Kidney (tissue), 14 donors: Measurements from ENCODE around the gene OR51B6. TPM values are rescaled to one million over a fixed set of nuclear protein-coding genes. Genes with fewer than 3 reads are reported as not detected.

Source experiments
- DNase-seq, 5 donors: peaks; one replicate each; pipeline ENCODE4 v3.0.0-alpha.2; 2013 to 2020
- FAIRE-seq: peaks from 2 replicates; lab custom pipeline; 2012; peaks lifted over from hg19 to GRCh38; lab: Jason Lieb, UNC
- H3K27ac ChIP-seq, 2 donors: one replicate each; pipeline ENCODE4 v1.7.0; 2013; ENCODE audit warnings: low read depth in 2 of 2, low read length in 2 of 2, inconsistent platforms in 1 of 2
- H3K27me3 ChIP-seq: one replicate; pipeline ENCODE4 v1.7.1; 2013; ENCODE audit warnings: low read length, inconsistent platforms; ENCODE audit not compliant: control insufficient read depth, insufficient read depth
- H3K36me3 ChIP-seq, 3 donors: one replicate each; pipeline versions ENCODE4 v1.7.0 to v1.7.1; 2013; ENCODE audit warnings: low read length in 3 of 3, control low read depth in 1 of 3, inconsistent platforms in 1 of 3; ENCODE audit not compliant: insufficient read depth in 3 of 3, control insufficient read depth in 2 of 3
- H3K4me1 ChIP-seq, 3 donors: one replicate each; pipeline versions ENCODE4 v1.7.0 to v1.7.1; 2013; ENCODE audit warnings: low read length in 3 of 3, inconsistent platforms in 1 of 3, low read depth in 1 of 3; ENCODE audit not compliant: control insufficient read depth in 2 of 3, insufficient read depth in 2 of 3
- H3K4me3 ChIP-seq, 3 donors: one replicate each; pipeline versions ENCODE4 v1.7.0 to v1.8.1; 2013; ENCODE audit warnings: low read length in 3 of 3, control low read depth in 1 of 3, inconsistent platforms in 1 of 3
- H3K9ac ChIP-seq, 3 donors: one replicate each; pipeline versions ENCODE4 v1.7.0 to v1.7.1; 2013; ENCODE audit warnings: low read length in 3 of 3, control low read depth in 1 of 3, inconsistent platforms in 1 of 3
- H3K9me3 ChIP-seq, 3 donors: one replicate each; pipeline versions ENCODE4 v1.7.0 to v1.7.1; 2013; ENCODE audit warnings: low read length in 3 of 3, control low read depth in 1 of 3, inconsistent platforms in 1 of 3; ENCODE audit not compliant: control insufficient read depth in 2 of 3, insufficient read depth in 1 of 3
- CTCF ChIP-seq: IDR thresholded peaks from 3 replicates; pipeline ENCODE4 v1.5.1; 2012; ENCODE audit warnings: mild to moderate bottlenecking, moderate library complexity, borderline replicate concordance; ENCODE audit not compliant: insufficient read depth; ENCODE audit errors: extremely low read depth
- intact Hi-C: fragments of 100-400 bp; cut with DNase I; formaldehyde crosslinking; loops from one replicate; pipeline ENCODE4 v1.11.1; 2022
- polyA plus RNA-seq: library from polyadenylated mRNA; stranded (reverse); fragments of 350-450 nt; fragmentation: Illumina TruSeq; extraction: RNeasy Lipid Tissue Mini Kit (QIAGEN cat#74804); gene quantifications from one replicate; pipeline ENCODE4 v1.2.3, GENCODE V29; 2014; ENCODE audit warnings: low read depth, low replicate concordance; ENCODE audit not compliant: insufficient read depth
- total RNA-seq: library from RNA; stranded (reverse); fragmentation: NEBNext Ultra II Directional; extraction: Animal tissue kit (Norgen Biotek cat#: 25700); gene quantifications from one replicate; pipeline ENCODE4 v1.2.1, GENCODE V29; 2021
- donor health status: control.
- donor health status: control.
- donor health status: control.
- donor health status: control.
- donor health status: control.
- donor health status: DM: yes; HTN: yes; CAD: no.
- donor health status: Normal renal cell carcinoma (clear cell type).

Gene OR51B6
- total and polyA plus RNA-seq, 2 donors from 2014 or later, result not detected

GRCh38 chr11:5380740-5381342 is 29.5 kb downstream of the OR51B6 start:
- H3K4me3 ChIP-seq, result no peak overlapping the region
- no peaks in the 10 kb centered on the region for H3K36me3 ChIP-seq
- H3K9ac ChIP-seq, result no peak overlapping the region
- no peaks in the 10 kb centered on the region for H3K4me1 ChIP-seq
- intact Hi-C loops, result no loop called here
- peak; percentile 77 for TF ChIP-seq CTCF
- peak in 4 of 5 donors; percentile 49 to 71 (median 64) for DNase-seq
- H3K27ac ChIP-seq, result no peak overlapping the region
- FAIRE-seq, result no peak
- H3K9me3 ChIP-seq, result no peaks in the 10 kb centered on the region
- H3K27me3 ChIP-seq, result no peaks in the 10 kb centered on the region

- H3K4me3 ChIP-seq, result no peak within 1 kb of the TSS
- intact Hi-C loops, result no loop called here
- no peak for DNase-seq
- no peaks in the 10 kb centered on the region for H3K36me3 ChIP-seq
- no peak for FAIRE-seq
- no peaks in the 10 kb centered on the region for H3K27me3 ChIP-seq
- no peak within 1 kb of the TSS for H3K9ac ChIP-seq
- H3K4me1 ChIP-seq, result no peaks in the 10 kb centered on the region
- no peaks in the 10 kb centered on the region for H3K9me3 ChIP-seq
- no peak for TF ChIP-seq CTCF
- no peak within 1 kb of the TSS for H3K27ac ChIP-seq
These were observed 32.3 kb downstream of the OR51B6 start, which contains the start of gene OR51M1 for GRCh38 chr11:5383576-5383975. Gene OR51M1 (plus strand): TSS chr11:5383812. CDS start chr11:5389399, 5,587 bp downstream.

GRCh38 chr11:5384335-5384734 is 33.0 kb downstream of the OR51B6 start:
- Histone ChIP-seq H3K27me3 (no peaks in the 10 kb centered on the region), H3K9ac (no peak overlapping the region), H3K36me3 (no peaks in the 10 kb centered on the region), H3K27ac (no peak overlapping the region), H3K4me3 (no peak overlapping the region), H3K4me1 (no peaks in the 10 kb centered on the region), H3K9me3 (no peaks in the 10 kb centered on the region)
- intact Hi-C loops, result no loop called here
- no peak for DNase-seq
- no peak for TF ChIP-seq CTCF
- FAIRE-seq, result no peak

- no peak for DNase-seq
- no peak for FAIRE-seq
- Histone ChIP-seq H3K4me1 (no peaks in the 10 kb centered on the region), H3K27me3 (no peaks in the 10 kb centered on the region), H3K9ac (no peak overlapping the region), H3K4me3 (no peak overlapping the region), H3K36me3 (no peaks in the 10 kb centered on the region), H3K27ac (no peak overlapping the region), H3K9me3 (no peaks in the 10 kb centered on the region)
- no peak for TF ChIP-seq CTCF
- intact Hi-C loops, result no loop called here
These were observed 38.9 kb downstream of the OR51B6 start for GRCh38 chr11:5390210-5390609.
